Esophagus squamous epithelium (tissue), 4 donors: Measurements from ENCODE around the gene CSNK2A2.

Experiments used
- POLR2A ChIP-seq, 4 donors: fragments of 450-650 bp; IDR thresholded peaks; one replicate each; pipeline ENCODE4 v1.6.1; 2017; ENCODE audit warnings: antibody characterized with exemption in 4 of 4, mild to moderate bottlenecking in 4 of 4, moderate library complexity in 3 of 4
- TF ChIP-seq, protein P1 (sequence below), 6 experiments: fragments of 450-650 bp in 4 of 6; fragments of 200-600 bp in 2 of 6; sonication (generic) in 2 of 6; IDR thresholded peaks; one replicate each; pipeline ENCODE4 v1.5.1; 2016 to 2019; ENCODE audit warnings: antibody characterized with exemption in 6 of 6, mild to moderate bottlenecking in 4 of 6, moderate library complexity in 4 of 6

- TF ChIP-seq, protein P1, sequence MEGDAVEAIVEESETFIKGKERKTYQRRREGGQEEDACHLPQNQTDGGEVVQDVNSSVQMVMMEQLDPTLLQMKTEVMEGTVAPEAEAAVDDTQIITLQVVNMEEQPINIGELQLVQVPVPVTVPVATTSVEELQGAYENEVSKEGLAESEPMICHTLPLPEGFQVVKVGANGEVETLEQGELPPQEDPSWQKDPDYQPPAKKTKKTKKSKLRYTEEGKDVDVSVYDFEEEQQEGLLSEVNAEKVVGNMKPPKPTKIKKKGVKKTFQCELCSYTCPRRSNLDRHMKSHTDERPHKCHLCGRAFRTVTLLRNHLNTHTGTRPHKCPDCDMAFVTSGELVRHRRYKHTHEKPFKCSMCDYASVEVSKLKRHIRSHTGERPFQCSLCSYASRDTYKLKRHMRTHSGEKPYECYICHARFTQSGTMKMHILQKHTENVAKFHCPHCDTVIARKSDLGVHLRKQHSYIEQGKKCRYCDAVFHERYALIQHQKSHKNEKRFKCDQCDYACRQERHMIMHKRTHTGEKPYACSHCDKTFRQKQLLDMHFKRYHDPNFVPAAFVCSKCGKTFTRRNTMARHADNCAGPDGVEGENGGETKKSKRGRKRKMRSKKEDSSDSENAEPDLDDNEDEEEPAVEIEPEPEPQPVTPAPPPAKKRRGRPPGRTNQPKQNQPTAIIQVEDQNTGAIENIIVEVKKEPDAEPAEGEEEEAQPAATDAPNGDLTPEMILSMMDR (IDR thresholded peaks at IDR 0.05): no peak
- TF ChIP-seq POLR2A (IDR thresholded peaks at IDR 0.05): no peak
Measured at GRCh38 chr16:58123896-58124600, 73.9 kb downstream of the CSNK2A2 start.
